PFSK-1 (cell line): ENCODE measurements around the gene ALOX5AP.

Experiments
- POLR2AphosphoS5 ChIP-seq: IDR thresholded peaks from 2 replicates; pipeline ENCODE4 v1.6.1; 2012; ENCODE audit warnings: low read depth, mild to moderate bottlenecking, control low read depth, low read length, moderate library complexity
- SIN3A ChIP-seq: IDR thresholded peaks from 2 replicates; pipeline ENCODE4 v1.6.1; 2012; ENCODE audit warnings: mild to moderate bottlenecking, low read length, moderate library complexity, borderline replicate concordance; ENCODE audit not compliant: insufficient read depth
- TAF1 ChIP-seq: IDR thresholded peaks from 2 replicates; pipeline ENCODE4 v1.6.1; 2012; ENCODE audit warnings: low read length, control low read depth, borderline replicate concordance; ENCODE audit not compliant: insufficient read depth
- TF ChIP-seq, protein P1 (sequence below), 2 experiments: IDR thresholded peaks; 2 replicates each; pipeline versions ENCODE4 v1.6.1 to v1.8.0; 2011 to 2012; ENCODE audit warnings: low read depth in 2 of 2, low read length in 2 of 2, control low read depth in 1 of 2, inconsistent platforms in 1 of 2, mild to moderate bottlenecking in 1 of 2, moderate library complexity in 1 of 2; ENCODE audit not compliant: insufficient read depth in 1 of 2

DNA sequence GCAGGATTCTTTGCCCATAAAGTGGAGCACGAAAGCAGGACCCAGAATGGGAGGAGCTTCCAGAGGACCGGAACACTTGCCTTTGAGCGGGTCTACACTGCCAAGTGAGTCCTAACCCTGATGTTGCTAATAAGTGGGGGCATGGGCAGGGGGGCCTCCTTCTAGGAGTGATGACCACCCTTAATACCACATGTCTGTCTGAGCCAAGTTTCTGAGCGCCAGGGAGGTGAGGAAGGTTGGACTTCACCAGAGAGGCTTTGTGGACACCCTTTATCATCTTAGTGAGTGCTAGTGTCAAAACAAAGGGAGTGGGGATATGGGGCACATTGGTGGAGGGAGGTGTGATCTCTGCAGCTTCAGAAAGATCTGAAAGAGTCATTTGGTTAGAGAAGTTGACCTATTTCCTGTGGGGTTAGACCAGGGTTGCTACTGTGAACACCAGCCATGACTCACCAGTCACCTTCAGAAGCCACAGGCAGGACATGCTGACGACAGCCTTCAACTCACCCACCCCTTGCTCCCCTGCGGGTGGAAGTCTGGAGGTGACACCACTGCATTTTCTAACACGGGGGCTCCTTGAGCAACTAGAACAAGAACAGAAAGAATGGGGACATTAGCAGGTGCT is 8.8 kb downstream of the ALOX5AP start:
- TF ChIP-seq SIN3A (no peak), TAF1 (no peak), POLR2AphosphoS5 (no peak)
- TF ChIP-seq, protein P1, sequence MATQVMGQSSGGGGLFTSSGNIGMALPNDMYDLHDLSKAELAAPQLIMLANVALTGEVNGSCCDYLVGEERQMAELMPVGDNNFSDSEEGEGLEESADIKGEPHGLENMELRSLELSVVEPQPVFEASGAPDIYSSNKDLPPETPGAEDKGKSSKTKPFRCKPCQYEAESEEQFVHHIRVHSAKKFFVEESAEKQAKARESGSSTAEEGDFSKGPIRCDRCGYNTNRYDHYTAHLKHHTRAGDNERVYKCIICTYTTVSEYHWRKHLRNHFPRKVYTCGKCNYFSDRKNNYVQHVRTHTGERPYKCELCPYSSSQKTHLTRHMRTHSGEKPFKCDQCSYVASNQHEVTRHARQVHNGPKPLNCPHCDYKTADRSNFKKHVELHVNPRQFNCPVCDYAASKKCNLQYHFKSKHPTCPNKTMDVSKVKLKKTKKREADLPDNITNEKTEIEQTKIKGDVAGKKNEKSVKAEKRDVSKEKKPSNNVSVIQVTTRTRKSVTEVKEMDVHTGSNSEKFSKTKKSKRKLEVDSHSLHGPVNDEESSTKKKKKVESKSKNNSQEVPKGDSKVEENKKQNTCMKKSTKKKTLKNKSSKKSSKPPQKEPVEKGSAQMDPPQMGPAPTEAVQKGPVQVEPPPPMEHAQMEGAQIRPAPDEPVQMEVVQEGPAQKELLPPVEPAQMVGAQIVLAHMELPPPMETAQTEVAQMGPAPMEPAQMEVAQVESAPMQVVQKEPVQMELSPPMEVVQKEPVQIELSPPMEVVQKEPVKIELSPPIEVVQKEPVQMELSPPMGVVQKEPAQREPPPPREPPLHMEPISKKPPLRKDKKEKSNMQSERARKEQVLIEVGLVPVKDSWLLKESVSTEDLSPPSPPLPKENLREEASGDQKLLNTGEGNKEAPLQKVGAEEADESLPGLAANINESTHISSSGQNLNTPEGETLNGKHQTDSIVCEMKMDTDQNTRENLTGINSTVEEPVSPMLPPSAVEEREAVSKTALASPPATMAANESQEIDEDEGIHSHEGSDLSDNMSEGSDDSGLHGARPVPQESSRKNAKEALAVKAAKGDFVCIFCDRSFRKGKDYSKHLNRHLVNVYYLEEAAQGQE (IDR thresholded peaks at IDR 0.05; ENCODE audit: insufficient read depth in 1 of 2, low read depth in 2 of 2, low read length in 2 of 2): no peak
